NCI-H69 (cell line): ENCODE measurements around the gene KCNT1.

ENCODE experiments used
- DNase-seq: peaks from one replicate; lab custom pipeline; 2025; lab: John Stamatoyannopoulos, UW

The KCNT1 gene

GRCh38 chr9:135768516-135769218, 66.7 kb downstream of the KCNT1 start:
- no peak for DNase-seq

- DNase-seq: peak; percentile 47
Measured at GRCh38 chr9:135769489-135770202, 67.7 kb downstream of the KCNT1 start.

GRCh38 chr9:135770203-135770535, 68.2 kb downstream of the KCNT1 start:
- peak; percentile 24 for DNase-seq

GRCh38 chr9:135770771-135771170, 68.8 kb downstream of the KCNT1 start:
- no peak for DNase-seq

GRCh38 chr9:135771401-135772051, 69.5 kb downstream of the KCNT1 start:
- DNase-seq: no peak

- DNase-seq: no peak
Measured at GRCh38 chr9:135772056-135772646, 70.2 kb downstream of the KCNT1 start.

- no peak for DNase-seq
Measured at GRCh38 chr9:135772702-135773493, 70.9 kb downstream of the KCNT1 start.

GRCh38 chr9:135773530-135774238, 71.7 kb downstream of the KCNT1 start:
- DNase-seq: no peak

GRCh38 chr9:135774239-135774747, 72.3 kb downstream of the KCNT1 start:
- DNase-seq: no peak

- DNase-seq: no peak
Measured at GRCh38 chr9:135774794-135775525, 73.0 kb downstream of the KCNT1 start.

GRCh38 chr9:135775911-135776310, 73.9 kb downstream of the KCNT1 start:
- DNase-seq: peak; percentile 61

- no peak for DNase-seq
Measured at GRCh38 chr9:135776893-135777622, 75.1 kb downstream of the KCNT1 start.

GRCh38 chr9:135777623-135778177, 75.7 kb downstream of the KCNT1 start:
- DNase-seq: no peak

- no peak for DNase-seq
Measured at GRCh38 chr9:135778421-135778820, 76.4 kb downstream of the KCNT1 start.

GRCh38 chr9:135779571-135779970, 77.6 kb downstream of the KCNT1 start:
- DNase-seq: no peak

GRCh38 chr9:135780086-135780485, 78.1 kb downstream of the KCNT1 start:
- no peak for DNase-seq

- no peak for DNase-seq
Measured at GRCh38 chr9:135780626-135781025, 78.6 kb downstream of the KCNT1 start.

- DNase-seq: no peak
Measured at GRCh38 chr9:135782946-135783345, 81.0 kb downstream of the KCNT1 start.

GRCh38 chr9:135783540-135784245, 81.7 kb downstream of the KCNT1 start:
- DNase-seq: no peak
